ENCODE data around the gene SCAP.

GRCh38 chr3:47385007-47385406 is 90.7 kb downstream of the SCAP start:
- TF ChIP-seq CTCF (IDR thresholded peaks at IDR 0.05) (no peak), POLR2AphosphoS5 (IDR thresholded peaks at IDR 0.05; ENCODE audit: insufficient read depth in 1 of 2, low read depth in 1 of 2) (no peak), POLR2A (IDR thresholded peaks at IDR 0.05) (no peak)

All from vagina (tissue), 2 donors.